ENCODE measurements around the gene CRACDL. TPM values are rescaled to one million over a fixed set of nuclear protein-coding genes. Genes with fewer than 3 reads are reported as not detected.

The CRACDL gene
- total and polyA plus RNA-seq, 2 of the 13 experiments (the other 11 are each of a cell fraction or from before 2014, with no cell fraction given) = 0.15 to 0.26 TPM

DNA sequence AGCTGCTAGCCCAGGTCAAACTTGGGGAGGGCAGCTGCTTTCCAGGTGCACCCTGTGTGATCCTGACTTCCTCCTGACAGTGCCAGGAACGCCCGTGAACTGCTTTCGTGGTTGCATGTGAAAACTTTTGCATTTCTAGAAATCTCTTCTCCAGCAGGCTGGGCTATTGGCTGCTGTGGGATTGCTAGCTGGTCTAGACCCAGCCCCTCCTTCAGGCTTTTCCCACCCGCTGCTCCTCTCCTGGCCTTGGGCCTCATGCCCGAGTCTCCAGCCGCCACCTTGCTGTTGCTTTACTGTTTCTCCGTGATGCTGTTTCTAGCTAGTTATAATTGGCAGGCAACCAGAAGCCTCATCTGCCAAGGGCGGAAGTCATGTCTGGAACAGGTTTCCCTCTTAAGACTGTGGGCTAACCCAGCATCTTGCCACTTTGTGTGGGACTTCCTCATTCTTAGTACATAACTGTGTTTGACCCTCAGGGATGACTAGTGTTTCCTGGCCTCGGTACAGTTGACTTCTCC is 178.1 kb downstream of the CRACDL start (continued):
- TF ChIP-seq, protein P1, sequence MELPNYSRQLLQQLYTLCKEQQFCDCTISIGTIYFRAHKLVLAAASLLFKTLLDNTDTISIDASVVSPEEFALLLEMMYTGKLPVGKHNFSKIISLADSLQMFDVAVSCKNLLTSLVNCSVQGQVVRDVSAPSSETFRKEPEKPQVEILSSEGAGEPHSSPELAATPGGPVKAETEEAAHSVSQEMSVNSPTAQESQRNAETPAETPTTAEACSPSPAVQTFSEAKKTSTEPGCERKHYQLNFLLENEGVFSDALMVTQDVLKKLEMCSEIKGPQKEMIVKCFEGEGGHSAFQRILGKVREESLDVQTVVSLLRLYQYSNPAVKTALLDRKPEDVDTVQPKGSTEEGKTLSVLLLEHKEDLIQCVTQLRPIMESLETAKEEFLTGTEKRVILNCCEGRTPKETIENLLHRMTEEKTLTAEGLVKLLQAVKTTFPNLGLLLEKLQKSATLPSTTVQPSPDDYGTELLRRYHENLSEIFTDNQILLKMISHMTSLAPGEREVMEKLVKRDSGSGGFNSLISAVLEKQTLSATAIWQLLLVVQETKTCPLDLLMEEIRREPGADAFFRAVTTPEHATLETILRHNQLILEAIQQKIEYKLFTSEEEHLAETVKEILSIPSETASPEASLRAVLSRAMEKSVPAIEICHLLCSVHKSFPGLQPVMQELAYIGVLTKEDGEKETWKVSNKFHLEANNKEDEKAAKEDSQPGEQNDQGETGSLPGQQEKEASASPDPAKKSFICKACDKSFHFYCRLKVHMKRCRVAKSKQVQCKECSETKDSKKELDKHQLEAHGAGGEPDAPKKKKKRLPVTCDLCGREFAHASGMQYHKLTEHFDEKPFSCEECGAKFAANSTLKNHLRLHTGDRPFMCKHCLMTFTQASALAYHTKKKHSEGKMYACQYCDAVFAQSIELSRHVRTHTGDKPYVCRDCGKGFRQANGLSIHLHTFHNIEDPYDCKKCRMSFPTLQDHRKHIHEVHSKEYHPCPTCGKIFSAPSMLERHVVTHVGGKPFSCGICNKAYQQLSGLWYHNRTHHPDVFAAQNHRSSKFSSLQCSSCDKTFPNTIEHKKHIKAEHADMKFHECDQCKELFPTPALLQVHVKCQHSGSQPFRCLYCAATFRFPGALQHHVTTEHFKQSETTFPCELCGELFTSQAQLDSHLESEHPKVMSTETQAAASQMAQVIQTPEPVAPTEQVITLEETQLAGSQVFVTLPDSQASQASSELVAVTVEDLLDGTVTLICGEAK (IDR thresholded peaks at IDR 0.05) = no peak
- TF ChIP-seq, protein P1 (CRISPR knock-in tag; IDR thresholded peaks at IDR 0.05) = no peak
- TF ChIP-seq ZNF484 (CRISPR knock-in tag; IDR thresholded peaks at IDR 0.05; ENCODE audit: borderline replicate concordance, low read depth) (no peak), SRSF9 (IDR thresholded peaks at IDR 0.05; ENCODE audit: borderline replicate concordance, insufficient read depth, low read depth, low read length, poor library complexity, severe bottlenecking) (no peak), STAT6 (CRISPR knock-in tag; IDR thresholded peaks at IDR 0.05; ENCODE audit: borderline replicate concordance) (no peak), ZNF557 (CRISPR knock-in tag; IDR thresholded peaks at IDR 0.05) (no peak), CHCHD3 (CRISPR knock-in tag; IDR thresholded peaks at IDR 0.05) (no peak), SIX4 (CRISPR knock-in tag; IDR thresholded peaks at IDR 0.05) (no peak)
- TF ChIP-seq, protein P2, sequence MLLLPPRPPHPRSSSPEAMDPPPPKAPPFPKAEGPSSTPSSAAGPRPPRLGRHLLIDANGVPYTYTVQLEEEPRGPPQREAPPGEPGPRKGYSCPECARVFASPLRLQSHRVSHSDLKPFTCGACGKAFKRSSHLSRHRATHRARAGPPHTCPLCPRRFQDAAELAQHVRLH (CRISPR knock-in tag; IDR thresholded peaks at IDR 0.05; ENCODE audit: borderline replicate concordance, low read depth) = no peak
